ENCODE results near the gene SPTBN2.

SPTBN2 gene

DNA sequence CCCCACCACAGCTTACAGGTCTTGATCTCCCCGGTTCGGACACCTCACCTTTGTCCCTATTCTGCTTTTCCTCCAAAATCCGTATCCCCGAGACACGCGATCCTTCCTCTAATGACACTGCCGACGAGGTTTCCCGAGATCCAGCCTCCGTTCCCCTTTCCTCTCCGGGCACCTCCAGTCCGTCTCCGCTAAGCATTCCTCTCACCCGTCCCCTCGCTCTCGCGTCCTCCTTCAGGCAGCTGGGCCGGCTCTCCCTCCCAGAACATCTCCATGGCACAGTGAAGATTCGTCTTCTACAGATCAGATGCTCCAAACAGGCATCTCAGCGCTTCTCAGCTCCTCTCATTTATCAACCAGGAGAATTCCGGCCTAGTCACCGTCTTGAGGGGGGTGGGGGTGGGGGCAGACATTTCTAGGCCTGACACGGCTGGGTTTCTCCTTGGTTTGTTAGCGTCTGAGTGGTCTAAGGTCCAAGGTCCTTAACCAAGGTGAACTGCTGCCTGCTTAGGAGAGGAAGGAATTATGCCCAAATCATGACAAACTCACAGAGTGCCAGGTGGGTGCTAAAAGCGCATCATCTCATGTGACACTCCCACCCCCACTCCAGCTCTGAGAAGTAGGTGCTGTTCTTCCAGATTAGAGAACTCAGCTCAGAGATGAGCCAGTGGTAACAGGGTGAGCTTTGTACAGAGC, at the start of gene SPTBN2:
Gene SPTBN2, minus strand, starts transcription at position 524 of the 693 bp plus-strand sequence. CDS start 7,976 bp downstream, outside the sequence.
- TF ChIP-seq CTCF (conservative IDR thresholded peaks at IDR 0.05) = no peak
- H3K27ac ChIP-seq = peak within 1 kb of the TSS; percentile 94

GRCh38 chr11:66768818-66769217, 39.8 kb upstream of the SPTBN2 start:
- H3K27ac ChIP-seq = no peak overlapping the region

DNA sequence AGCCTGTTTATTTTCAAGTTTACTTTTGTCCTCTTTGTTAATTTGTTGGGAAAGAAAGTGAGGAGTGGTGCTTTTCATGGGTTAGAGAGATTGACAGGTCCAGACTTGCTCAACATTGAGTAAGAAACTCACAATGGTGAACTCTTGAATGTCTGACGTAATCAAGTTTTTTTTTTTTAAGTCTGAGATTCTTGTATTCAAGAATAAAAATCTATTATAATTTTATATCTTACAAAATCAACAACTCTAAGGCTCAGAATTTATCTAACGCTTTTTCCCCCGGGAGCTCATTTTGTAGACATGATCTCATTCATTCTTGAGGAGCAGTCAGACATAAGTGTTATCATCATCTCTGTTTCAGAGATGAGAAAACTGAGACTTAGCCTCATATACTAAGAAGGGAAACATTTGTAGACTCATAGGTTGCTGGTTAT, 39.1 kb upstream of the SPTBN2 start:
- TF ChIP-seq CTCF (conservative IDR thresholded peaks at IDR 0.05) = no peak
- H3K27ac ChIP-seq = no peak overlapping the region

More at GRCh38 chr11:66768818-66769217, 39.8 kb upstream of the SPTBN2 start:
- no peak for TF ChIP-seq CTCF (conservative IDR thresholded peaks at IDR 0.05)

DNA sequence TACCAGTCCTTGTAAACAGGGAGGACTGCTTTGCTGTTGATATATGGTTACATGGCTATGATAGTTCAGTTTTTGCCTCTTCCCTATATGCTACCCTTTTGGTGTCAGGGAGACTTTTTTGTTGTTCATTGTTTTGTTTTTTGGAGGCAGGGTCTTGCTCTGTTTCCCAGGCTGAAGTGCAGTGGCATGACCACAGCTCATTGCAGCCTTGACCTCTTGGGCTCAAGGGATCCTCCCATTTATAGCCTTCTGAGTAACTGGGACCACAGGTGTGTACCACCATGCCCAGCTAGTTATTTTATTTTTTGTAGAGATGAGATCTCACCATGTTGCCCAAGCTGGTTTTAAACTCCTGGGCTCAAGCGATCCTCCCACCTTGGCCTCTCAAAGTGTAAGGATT, 38.6 kb upstream of the SPTBN2 start:
- H3K27ac ChIP-seq = no peak overlapping the region
- TF ChIP-seq CTCF (conservative IDR thresholded peaks at IDR 0.05) = no peak

DNA sequence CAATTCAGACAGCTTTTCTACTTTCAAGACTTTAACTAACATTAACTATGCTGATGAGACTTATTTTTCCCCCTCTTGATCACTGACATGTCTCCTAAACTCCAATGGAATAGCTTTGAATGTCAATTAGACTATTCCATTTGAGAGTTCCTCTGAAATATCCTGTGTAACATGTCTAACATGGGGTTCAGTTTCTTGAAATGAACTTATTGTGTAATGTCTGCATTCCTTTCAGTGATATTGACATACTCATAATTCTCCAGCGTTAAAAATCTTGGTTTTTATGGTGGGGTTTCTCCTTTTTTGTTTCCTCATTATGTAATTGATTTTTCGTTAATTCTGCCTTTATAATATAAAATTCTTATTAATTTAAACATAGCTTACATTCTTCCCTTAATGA, 37.7 kb upstream of the SPTBN2 start:
- no peak for TF ChIP-seq CTCF (conservative IDR thresholded peaks at IDR 0.05)
- no peak overlapping the region for H3K27ac ChIP-seq

DNA sequence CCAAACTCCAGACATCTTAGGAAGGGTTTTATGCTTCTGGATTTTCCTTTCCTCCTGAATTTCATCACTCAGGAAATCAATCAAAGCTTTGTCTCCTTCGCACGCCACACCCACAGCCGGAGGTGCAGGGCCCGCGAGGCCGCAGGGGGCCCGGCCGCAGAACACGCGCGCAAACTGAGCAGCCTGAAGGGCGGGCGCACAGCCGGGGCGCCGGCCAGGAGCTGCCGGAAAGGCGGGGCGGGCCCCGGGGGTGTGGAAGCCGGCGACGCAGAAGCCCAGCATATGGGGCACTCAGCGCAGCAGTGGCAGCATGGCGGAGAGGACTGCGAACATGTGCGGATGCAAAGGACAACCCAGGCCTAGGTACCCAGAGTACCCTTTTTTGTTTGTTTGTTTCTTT, 33.1 kb upstream of the SPTBN2 start:
- TF ChIP-seq CTCF (conservative IDR thresholded peaks at IDR 0.05) = no peak
- H3K27ac ChIP-seq = no peak overlapping the region

DNA sequence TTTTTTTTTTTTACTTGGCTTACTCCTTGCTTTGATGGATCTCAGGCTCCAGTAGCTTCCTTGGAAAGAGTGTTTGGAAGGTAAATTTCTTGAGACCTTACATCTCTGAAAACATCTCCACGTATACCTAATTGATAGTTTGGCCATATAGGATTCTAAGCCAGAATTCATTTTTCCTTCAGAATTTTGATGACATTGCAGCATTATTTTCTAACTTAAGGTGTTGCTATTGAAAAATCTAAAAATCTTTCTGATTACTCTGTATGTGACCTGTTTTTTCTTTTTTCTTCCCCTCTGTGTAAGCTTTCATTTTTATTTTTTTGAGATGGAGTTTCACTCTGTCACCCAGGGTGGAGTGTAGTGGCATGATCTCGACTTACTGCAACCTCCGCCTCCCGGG, 23.1 kb upstream of the SPTBN2 start:
- no peak for TF ChIP-seq CTCF (conservative IDR thresholded peaks at IDR 0.05)
- H3K27ac ChIP-seq = peak overlapping the region; percentile 4; the same call in 1 of the 2 replicates

Data from VCaP (cell line).